ENCODE data around the gene PTGES3L.

The PTGES3L gene

DNA sequence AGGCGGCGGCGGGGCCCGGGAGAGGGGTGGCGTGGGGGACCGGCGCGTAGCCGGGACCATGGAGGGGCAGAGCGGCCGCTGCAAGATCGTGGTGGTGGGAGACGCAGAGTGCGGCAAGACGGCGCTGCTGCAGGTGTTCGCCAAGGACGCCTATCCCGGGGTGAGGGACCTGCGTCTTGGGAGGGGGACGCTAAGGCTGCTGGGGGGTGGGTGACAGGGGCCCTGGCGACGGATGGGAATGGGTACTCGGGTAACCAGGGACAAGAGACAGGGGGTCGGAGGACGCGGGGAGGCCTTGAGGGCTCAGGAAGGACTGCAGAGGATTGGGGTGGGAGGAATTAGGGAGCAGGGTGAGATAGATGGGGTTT, 45.4 kb upstream of the PTGES3L start:
- peak overlapping the region; percentile 87 for H3K4me3 ChIP-seq (ENCODE audit: low read depth, low read length)
- peaks cover 8% of the 10 kb centered on the region for H3K4me1 ChIP-seq
- no peak for DNase-seq
- H3K9me3 ChIP-seq: no peaks in the 10 kb centered on the region
- TF ChIP-seq CTCF (IDR thresholded peaks at IDR 0.05; ENCODE audit: low read depth, low read length): no peak
- H3K27me3 ChIP-seq: no peaks in the 10 kb centered on the region
- no peaks in the 10 kb centered on the region for H3K36me3 ChIP-seq

DNA sequence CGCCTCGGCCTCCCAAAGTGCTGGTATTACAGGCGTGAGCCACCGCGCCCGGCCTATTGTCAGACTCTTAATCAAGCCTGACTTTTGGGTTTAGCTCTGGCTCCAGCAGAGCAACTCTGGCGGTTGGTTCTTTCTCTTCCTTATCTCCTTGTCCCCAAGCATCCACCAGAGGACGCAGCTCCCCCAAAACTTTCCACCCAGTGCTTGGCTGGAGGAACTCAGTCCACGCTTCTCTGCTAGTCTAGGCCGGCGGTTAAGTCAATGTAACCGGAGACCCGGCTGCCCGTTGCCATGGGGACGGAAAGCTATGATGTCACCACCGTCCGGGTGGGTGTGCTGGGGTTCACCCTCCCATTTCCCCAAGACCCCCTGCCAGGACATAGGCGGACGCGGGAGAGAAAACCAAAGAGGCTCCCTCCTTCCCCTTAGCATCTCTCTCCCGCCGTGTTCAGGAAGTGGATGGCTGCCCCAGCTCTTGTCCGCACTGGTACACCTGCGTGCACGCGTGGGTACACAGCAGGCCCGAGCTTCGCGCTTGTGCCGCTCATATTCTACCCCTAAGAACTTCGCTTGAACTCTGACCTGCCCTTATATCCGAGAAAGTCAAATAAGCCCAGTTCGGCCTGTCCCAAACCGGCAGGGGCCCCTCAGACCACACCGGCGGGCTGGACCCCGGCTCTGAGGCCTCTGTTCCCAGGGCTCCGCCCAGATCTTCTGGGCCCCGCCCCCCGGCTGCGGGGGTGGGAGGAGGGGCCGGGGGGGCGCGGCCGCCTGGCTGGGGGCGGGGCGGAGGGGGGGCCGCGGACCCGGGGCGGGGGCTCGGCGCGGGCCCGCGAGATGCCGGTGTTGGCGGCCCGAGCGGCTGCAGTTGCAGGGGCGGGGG, 44.8 kb upstream of the PTGES3L start, which contains the start of gene RND2:
Gene RND2 (plus strand): TSS at position 825 of the 883 bp plus-strand sequence. CDS start 117 bp downstream, outside the sequence.
- no peaks in the 10 kb centered on the region for H3K36me3 ChIP-seq
- DNase-seq: peak; percentile 96

DNA sequence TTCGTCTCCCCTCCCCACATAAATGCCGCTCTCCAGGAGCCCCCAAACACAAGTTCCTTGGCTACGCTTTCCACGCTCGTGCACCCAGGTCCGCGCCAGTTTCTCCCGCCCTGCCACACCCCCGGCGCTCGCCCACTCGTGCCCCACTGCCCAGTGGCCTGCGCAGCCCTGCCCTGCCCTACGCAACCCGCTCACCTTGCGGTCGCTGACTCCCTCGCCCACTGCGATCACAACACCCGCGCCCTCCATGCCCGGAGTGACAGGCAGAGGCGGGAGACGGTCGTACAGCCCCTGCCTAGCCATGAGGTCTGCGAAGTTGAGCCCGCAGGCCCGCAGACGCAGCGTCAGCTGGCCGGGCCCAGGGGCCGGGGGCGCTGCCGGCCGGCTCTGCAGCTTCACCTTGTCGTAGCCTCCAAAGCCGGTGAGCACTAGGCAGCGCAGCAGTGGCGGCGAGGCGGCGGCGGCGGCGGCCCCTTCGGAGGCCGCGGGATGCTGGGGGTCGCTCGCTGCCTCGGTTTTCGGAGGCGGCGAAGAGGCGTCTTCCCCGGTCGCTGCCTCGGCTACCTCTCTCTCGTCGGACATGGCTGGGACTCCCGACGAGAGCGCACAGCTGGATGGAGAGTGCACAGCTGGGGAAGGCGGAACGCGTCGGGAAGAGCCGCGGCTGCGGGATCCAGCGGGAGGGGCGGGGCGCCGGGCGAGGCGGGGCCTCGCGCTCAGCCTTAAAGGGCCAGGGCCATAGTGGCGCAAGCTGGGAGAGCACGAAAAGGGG, 42.0 kb upstream of the PTGES3L start, which contains the start of gene VAT1:
Gene VAT1 (minus strand): TSS at position 645 of the 772 bp plus-strand sequence. CDS start 63 bp downstream, at position 582.
- Histone ChIP-seq H3K4me3 (ENCODE audit: low read depth, low read length) (peak within 1 kb of the TSS; percentile 95), H3K4me1 (peaks cover 16% of the 10 kb centered on the region), H3K36me3 (peaks cover 6% of the 10 kb centered on the region; the same call in 1 of the 2 replicates), H3K9me3 (no peaks in the 10 kb centered on the region), H3K27me3 (no peaks in the 10 kb centered on the region)
- DNase-seq: peak; percentile 91
- TF ChIP-seq CTCF (IDR thresholded peaks at IDR 0.05; ENCODE audit: low read depth, low read length): no peak

More for the DNA sequence above, 44.8 kb upstream of the PTGES3L start, which contains the start of gene RND2:
- H3K4me3 ChIP-seq (ENCODE audit: low read depth, low read length): peak within 1 kb of the TSS; percentile 87
- H3K27me3 ChIP-seq: no peaks in the 10 kb centered on the region
- peaks cover 5% of the 10 kb centered on the region for H3K4me1 ChIP-seq
- TF ChIP-seq CTCF (IDR thresholded peaks at IDR 0.05; ENCODE audit: low read depth, low read length): peak; percentile 87
- no peaks in the 10 kb centered on the region for H3K9me3 ChIP-seq

DNA sequence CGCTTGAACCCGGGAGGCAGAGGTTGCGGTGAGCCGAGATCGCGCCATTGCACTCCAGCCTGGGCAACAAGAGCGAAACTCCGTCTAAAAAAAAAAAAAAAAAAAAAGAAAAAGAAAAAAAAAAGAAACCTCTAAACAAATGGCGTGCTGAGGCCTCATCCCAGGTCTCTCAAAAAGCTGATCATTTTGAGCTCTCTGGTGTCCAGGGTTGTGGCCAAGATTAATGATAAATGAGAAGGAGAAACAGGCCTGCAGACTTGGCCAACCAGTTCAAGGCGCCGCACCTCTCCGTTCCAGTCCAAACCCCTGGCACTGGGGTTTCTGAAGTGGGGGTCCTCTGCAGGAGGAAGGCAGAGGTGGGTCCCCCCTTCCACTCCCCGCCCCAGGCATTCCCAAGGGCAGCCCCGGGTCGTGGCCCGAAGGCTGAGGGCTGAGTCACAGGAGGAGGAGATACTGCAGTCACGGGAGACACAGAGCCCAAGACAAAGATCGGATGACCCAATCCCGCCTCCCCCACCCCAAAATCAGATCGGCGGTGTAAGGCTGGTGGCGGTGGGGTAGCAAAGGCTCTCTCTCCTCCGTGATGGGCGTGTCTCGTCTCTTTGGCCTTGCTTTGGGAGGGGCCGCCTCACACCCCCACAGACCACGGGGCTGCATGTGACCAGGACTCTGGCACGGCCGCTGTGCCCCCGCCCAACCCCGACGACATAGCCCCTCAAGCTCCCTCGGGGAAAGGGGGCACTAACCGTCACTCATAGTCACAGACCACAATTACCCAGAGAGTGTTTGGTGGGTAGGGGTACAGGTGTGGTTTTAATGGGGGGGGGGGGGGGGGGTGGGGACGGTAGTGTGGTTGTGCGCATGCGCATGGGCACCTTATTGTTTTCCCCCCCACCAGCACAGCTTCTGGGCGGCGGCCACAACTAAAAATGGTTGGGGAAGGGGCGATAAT, 41.2 kb upstream of the PTGES3L start:
- H3K27me3 ChIP-seq: no peaks in the 10 kb centered on the region
- peaks cover 16% of the 10 kb centered on the region for H3K4me1 ChIP-seq
- H3K36me3 ChIP-seq: peaks cover 6% of the 10 kb centered on the region; the same call in 1 of the 2 replicates
- no peaks in the 10 kb centered on the region for H3K9me3 ChIP-seq
- TF ChIP-seq CTCF (IDR thresholded peaks at IDR 0.05; ENCODE audit: low read depth, low read length): no peak
- peak overlapping the region; percentile 95 for H3K4me3 ChIP-seq (ENCODE audit: low read depth, low read length)
- peak; percentile 60 for DNase-seq

DNA sequence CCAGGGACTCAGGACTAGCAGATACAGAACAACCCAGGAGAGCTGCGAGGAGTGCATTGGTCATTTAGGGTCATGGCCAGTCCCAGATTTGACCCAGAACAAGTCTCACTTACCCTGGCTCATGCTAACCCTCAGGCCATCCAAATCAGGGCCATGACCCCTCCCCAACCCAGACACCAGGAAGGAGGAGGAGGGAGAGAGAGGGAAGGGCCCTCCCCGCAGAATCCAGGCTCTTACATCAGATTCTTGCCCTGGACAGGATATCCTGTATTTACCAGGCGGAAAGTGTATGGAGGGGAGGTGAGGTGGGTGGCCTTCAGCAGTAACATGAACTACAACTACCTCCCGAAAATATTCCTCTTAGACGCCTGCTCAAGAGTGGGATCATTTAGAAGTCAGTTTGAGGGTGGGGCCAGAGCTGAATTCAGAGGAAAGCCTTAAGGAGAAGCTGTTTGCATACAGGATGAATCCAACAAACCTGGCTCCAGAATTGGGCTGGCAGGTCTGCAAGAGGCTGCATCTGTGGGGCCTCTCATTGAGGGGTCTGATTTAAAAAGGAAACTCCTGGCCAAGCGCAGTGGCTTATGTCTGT, 40.2 kb upstream of the PTGES3L start:
- H3K4me3 ChIP-seq (ENCODE audit: low read depth, low read length): peak overlapping the region; percentile 14; the same call in 1 of the 2 replicates

More for the DNA sequence above, 40.2 kb upstream of the PTGES3L start:
- H3K4me1 ChIP-seq: peaks cover 16% of the 10 kb centered on the region
- peaks cover 6% of the 10 kb centered on the region; the same call in 1 of the 2 replicates for H3K36me3 ChIP-seq
- DNase-seq: no peak
- H3K9me3 ChIP-seq: no peaks in the 10 kb centered on the region
- no peak for TF ChIP-seq CTCF (IDR thresholded peaks at IDR 0.05; ENCODE audit: low read depth, low read length)
- H3K27me3 ChIP-seq: no peaks in the 10 kb centered on the region
